ENCODE results near the gene SHROOM3.

SHROOM3 gene

GRCh38 chr4:76489686-76490161, 54.7 kb downstream of the SHROOM3 start:
- no peak for DNase-seq
- no peak overlapping the region for H3K14ac ChIP-seq (ENCODE audit: low read length in 2 of 2)

DNA sequence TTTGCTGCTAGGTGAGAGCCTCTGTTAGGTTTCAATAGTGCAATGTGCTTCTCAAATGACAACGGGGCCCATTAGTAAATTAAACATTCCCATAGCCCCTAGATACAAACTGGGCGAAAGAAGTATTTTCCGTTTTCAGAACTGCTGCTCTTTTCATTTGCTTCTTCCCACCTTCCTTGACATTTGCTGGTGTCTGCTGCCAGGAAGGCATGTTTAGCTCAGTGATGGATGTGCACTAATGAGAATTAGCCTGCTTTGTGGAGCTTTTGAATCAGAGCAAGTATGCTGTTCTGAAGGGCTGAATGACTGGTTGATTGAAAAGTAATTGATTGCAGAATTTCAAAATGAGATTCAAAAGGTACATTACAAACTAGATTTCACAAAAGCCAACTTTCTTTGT, 57.0 kb downstream of the SHROOM3 start:
- no peak overlapping the region for H2BK12ac ChIP-seq (ENCODE audit: low read length in 2 of 2)
- WGBS, result 92% methylated on average over 3 of the region's 3 CpGs

More at GRCh38 chr4:76489686-76490161, 54.7 kb downstream of the SHROOM3 start:
- Histone ChIP-seq H3K27ac (ENCODE audit: low read length, poor library complexity, severe bottlenecking) (no peak overlapping the region), H3K9ac (ENCODE audit: low read length) (no peak overlapping the region), H2BK5ac (ENCODE audit: low read depth, low read length, poor library complexity, severe bottlenecking) (no peak overlapping the region), H3K23ac (ENCODE audit: low read length in 2 of 2) (no peak overlapping the region), H3K36me3 (ENCODE audit: control insufficient read depth in 1 of 2, insufficient read depth in 2 of 2, low read depth in 1 of 2, low read length in 2 of 2) (no peaks in the 10 kb centered on the region), H3K27me3 (ENCODE audit: control insufficient read depth in 1 of 2, insufficient read depth in 1 of 2, low read length in 2 of 2) (peaks cover 0 to 7% of the 10 kb centered on the region in 2 experiments), H3K4ac (ENCODE audit: low read depth in 1 of 2, low read length in 2 of 2) (no peak overlapping the region), H4K91ac (ENCODE audit: low read length) (no peak overlapping the region), H2BK120ac (ENCODE audit: low read depth, low read length) (no peak overlapping the region), H2BK15ac (ENCODE audit: low read depth, poor library complexity, severe bottlenecking) (no peak overlapping the region), H3K4me1 (ENCODE audit: control insufficient read depth, insufficient read depth, low read depth, low read length) (no peaks in the 10 kb centered on the region), H3K18ac (ENCODE audit: low read depth in 1 of 2, low read length in 2 of 2) (no peak overlapping the region), H3K79me1 (replicated peaks; ENCODE audit: low read length, poor library complexity, severe bottlenecking) (no peaks in the 10 kb centered on the region), H2BK12ac (ENCODE audit: low read length in 2 of 2) (no peak overlapping the region), H2AFZ (ENCODE audit: low read depth, low read length) (no peak overlapping the region), H3K9me3 (ENCODE audit: control insufficient read depth, low read length) (no peaks in the 10 kb centered on the region), H3K4me3 (ENCODE audit: insufficient read depth in 1 of 2, low read depth in 1 of 2, low read length in 2 of 2) (no peak overlapping the region), H2AK5ac (ENCODE audit: low read length, severe bottlenecking) (no peak overlapping the region), H4K8ac (ENCODE audit: low read length) (no peak overlapping the region), H3K4me2 (ENCODE audit: low read length, poor library complexity, severe bottlenecking) (no peak overlapping the region)
- WGBS, result 81% methylated on average over 6 of the region's 6 CpGs

GRCh38 chr4:76494243-76494642, 59.2 kb downstream of the SHROOM3 start:
- H3K18ac ChIP-seq (ENCODE audit: low read depth in 1 of 2, low read length in 2 of 2), result no peak overlapping the region
- H3K9me3 ChIP-seq (ENCODE audit: control insufficient read depth, low read length), result no peaks in the 10 kb centered on the region
- H3K4me1 ChIP-seq (ENCODE audit: control insufficient read depth, insufficient read depth, low read depth, low read length), result no peaks in the 10 kb centered on the region
- H3K4me2 ChIP-seq (ENCODE audit: low read length, poor library complexity, severe bottlenecking), result no peak overlapping the region
- 89% methylated on average over 5 of the region's 5 CpGs for WGBS
- H2BK120ac ChIP-seq (ENCODE audit: low read depth, low read length), result no peak overlapping the region
- H4K91ac ChIP-seq (ENCODE audit: low read length), result no peak overlapping the region
- DNase-seq, result no peak
- H3K14ac ChIP-seq (ENCODE audit: low read length in 2 of 2), result no peak overlapping the region
- no peak overlapping the region for H3K23ac ChIP-seq (ENCODE audit: low read length in 2 of 2)
- no peak overlapping the region for H2BK5ac ChIP-seq (ENCODE audit: low read depth, low read length, poor library complexity, severe bottlenecking)
- H3K27me3 ChIP-seq (ENCODE audit: control insufficient read depth in 1 of 2, insufficient read depth in 1 of 2, low read length in 2 of 2), result peaks cover 0 to 20% of the 10 kb centered on the region in 2 experiments
- H2AFZ ChIP-seq (ENCODE audit: low read depth, low read length), result no peak overlapping the region
- no peaks in the 10 kb centered on the region for H3K79me1 ChIP-seq (replicated peaks; ENCODE audit: low read length, poor library complexity, severe bottlenecking)
- no peak overlapping the region for H3K27ac ChIP-seq (ENCODE audit: low read length, poor library complexity, severe bottlenecking)
- no peaks in the 10 kb centered on the region for H3K36me3 ChIP-seq (ENCODE audit: control insufficient read depth in 1 of 2, insufficient read depth in 2 of 2, low read depth in 1 of 2, low read length in 2 of 2)
- H2BK15ac ChIP-seq (ENCODE audit: low read depth, poor library complexity, severe bottlenecking), result no peak overlapping the region
- H3K4ac ChIP-seq (ENCODE audit: low read depth in 1 of 2, low read length in 2 of 2), result no peak overlapping the region
- no peak overlapping the region for H3K4me3 ChIP-seq (ENCODE audit: insufficient read depth in 1 of 2, low read depth in 1 of 2, low read length in 2 of 2)
- H2BK12ac ChIP-seq (ENCODE audit: low read length in 2 of 2), result no peak overlapping the region
- no peak overlapping the region for H4K8ac ChIP-seq (ENCODE audit: low read length)
- no peak overlapping the region for H2AK5ac ChIP-seq (ENCODE audit: low read length, severe bottlenecking)
- no peak overlapping the region for H3K9ac ChIP-seq (ENCODE audit: low read length)

More for the DNA sequence above, 57.0 kb downstream of the SHROOM3 start:
- Histone ChIP-seq H2BK15ac (ENCODE audit: low read depth, poor library complexity, severe bottlenecking) (no peak overlapping the region), H3K9ac (ENCODE audit: low read length) (no peak overlapping the region), H4K91ac (ENCODE audit: low read length) (no peak overlapping the region), H3K4me3 (ENCODE audit: insufficient read depth in 1 of 2, low read depth in 1 of 2, low read length in 2 of 2) (no peak overlapping the region), H3K36me3 (ENCODE audit: control insufficient read depth in 1 of 2, insufficient read depth in 2 of 2, low read depth in 1 of 2, low read length in 2 of 2) (no peaks in the 10 kb centered on the region), H2AK5ac (ENCODE audit: low read length, severe bottlenecking) (no peak overlapping the region), H3K23ac (ENCODE audit: low read length in 2 of 2) (no peak overlapping the region), H3K14ac (ENCODE audit: low read length in 2 of 2) (no peak overlapping the region), H3K4ac (ENCODE audit: low read depth in 1 of 2, low read length in 2 of 2) (no peak overlapping the region), H3K27ac (ENCODE audit: low read length, poor library complexity, severe bottlenecking) (no peak overlapping the region), H2BK5ac (ENCODE audit: low read depth, low read length, poor library complexity, severe bottlenecking) (no peak overlapping the region), H3K27me3 (ENCODE audit: control insufficient read depth in 1 of 2, insufficient read depth in 1 of 2, low read length in 2 of 2) (peaks cover 0 to 20% of the 10 kb centered on the region in 2 experiments), H3K79me1 (replicated peaks; ENCODE audit: low read length, poor library complexity, severe bottlenecking) (no peaks in the 10 kb centered on the region), H3K4me2 (ENCODE audit: low read length, poor library complexity, severe bottlenecking) (no peak overlapping the region), H2AFZ (ENCODE audit: low read depth, low read length) (no peak overlapping the region), H3K18ac (ENCODE audit: low read depth in 1 of 2, low read length in 2 of 2) (no peak overlapping the region), H3K9me3 (ENCODE audit: control insufficient read depth, low read length) (no peaks in the 10 kb centered on the region), H3K4me1 (ENCODE audit: control insufficient read depth, insufficient read depth, low read depth, low read length) (no peaks in the 10 kb centered on the region), H2BK120ac (ENCODE audit: low read depth, low read length) (no peak overlapping the region), H4K8ac (ENCODE audit: low read length) (no peak overlapping the region)
- no peak for DNase-seq

GRCh38 chr4:76494871-76495590, 60.0 kb downstream of the SHROOM3 start:
- Histone ChIP-seq H3K4ac (ENCODE audit: low read depth in 1 of 2, low read length in 2 of 2) (no peak overlapping the region), H3K14ac (ENCODE audit: low read length in 2 of 2) (no peak overlapping the region), H3K79me1 (replicated peaks; ENCODE audit: low read length, poor library complexity, severe bottlenecking) (no peaks in the 10 kb centered on the region), H3K27ac (ENCODE audit: low read length, poor library complexity, severe bottlenecking) (no peak overlapping the region), H3K36me3 (ENCODE audit: control insufficient read depth in 1 of 2, insufficient read depth in 2 of 2, low read depth in 1 of 2, low read length in 2 of 2) (no peaks in the 10 kb centered on the region), H3K9me3 (ENCODE audit: control insufficient read depth, low read length) (no peaks in the 10 kb centered on the region), H2BK12ac (ENCODE audit: low read length in 2 of 2) (no peak overlapping the region), H3K4me1 (ENCODE audit: control insufficient read depth, insufficient read depth, low read depth, low read length) (no peaks in the 10 kb centered on the region), H4K8ac (ENCODE audit: low read length) (no peak overlapping the region), H3K18ac (ENCODE audit: low read depth in 1 of 2, low read length in 2 of 2) (no peak overlapping the region), H3K9ac (ENCODE audit: low read length) (no peak overlapping the region), H4K91ac (ENCODE audit: low read length) (no peak overlapping the region), H2BK5ac (ENCODE audit: low read depth, low read length, poor library complexity, severe bottlenecking) (no peak overlapping the region), H3K4me2 (ENCODE audit: low read length, poor library complexity, severe bottlenecking) (no peak overlapping the region), H3K4me3 (ENCODE audit: insufficient read depth in 1 of 2, low read depth in 1 of 2, low read length in 2 of 2) (no peak overlapping the region), H3K23ac (ENCODE audit: low read length in 2 of 2) (no peak overlapping the region), H3K27me3 (ENCODE audit: control insufficient read depth in 1 of 2, insufficient read depth in 1 of 2, low read length in 2 of 2) (peaks cover 0 to 20% of the 10 kb centered on the region in 2 experiments), H2BK120ac (ENCODE audit: low read depth, low read length) (no peak overlapping the region), H2BK15ac (ENCODE audit: low read depth, poor library complexity, severe bottlenecking) (no peak overlapping the region), H2AK5ac (ENCODE audit: low read length, severe bottlenecking) (no peak overlapping the region), H2AFZ (ENCODE audit: low read depth, low read length) (no peak overlapping the region)
- no peak for DNase-seq
- 91% methylated on average over 6 of the region's 6 CpGs for WGBS
